ENCODE measurements around the gene WWOX.

WWOX gene

DNA sequence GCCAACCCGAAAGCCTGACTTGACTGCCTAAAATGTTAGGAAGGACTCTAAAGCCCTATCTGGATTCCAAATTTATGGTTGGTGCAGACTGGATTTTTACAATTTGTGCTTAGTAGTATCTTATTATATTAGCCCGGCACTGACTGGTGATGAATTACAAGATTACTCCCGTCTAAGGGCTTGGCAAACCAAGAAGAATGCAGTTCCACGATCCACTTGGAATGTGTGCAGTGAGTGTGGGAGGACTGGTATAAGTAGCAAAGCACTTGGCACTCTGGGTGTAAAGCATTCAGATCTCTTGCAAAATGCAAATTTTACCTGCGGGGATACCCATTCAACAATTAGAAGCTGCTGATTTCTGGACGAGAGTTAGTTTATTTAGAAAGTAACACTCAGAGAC, 961.7 kb downstream of the WWOX start:
- no peak for DNase-seq (ENCODE audit: low read depth, low spot score)

DNA sequence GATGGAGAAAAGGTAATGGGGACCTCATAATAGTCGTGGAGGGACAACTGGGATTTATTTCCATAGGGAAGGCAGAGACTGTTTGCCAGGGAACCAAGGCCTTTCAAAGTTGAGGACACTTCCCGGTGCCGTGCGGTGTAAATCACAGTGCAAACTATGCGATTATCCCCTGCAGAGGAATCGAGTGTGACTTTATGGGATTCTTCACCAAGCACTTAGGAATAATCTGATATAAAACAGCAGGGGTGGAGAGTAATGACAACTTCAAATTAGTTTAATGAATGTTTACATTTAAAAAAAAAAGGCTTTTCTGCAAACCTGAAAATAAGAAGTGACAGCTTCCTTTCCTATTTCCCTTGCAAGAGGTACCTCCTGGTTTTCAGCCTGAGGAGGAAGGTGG, 962.9 kb downstream of the WWOX start:
- no peak for DNase-seq (ENCODE audit: low read depth, low spot score)

DNA sequence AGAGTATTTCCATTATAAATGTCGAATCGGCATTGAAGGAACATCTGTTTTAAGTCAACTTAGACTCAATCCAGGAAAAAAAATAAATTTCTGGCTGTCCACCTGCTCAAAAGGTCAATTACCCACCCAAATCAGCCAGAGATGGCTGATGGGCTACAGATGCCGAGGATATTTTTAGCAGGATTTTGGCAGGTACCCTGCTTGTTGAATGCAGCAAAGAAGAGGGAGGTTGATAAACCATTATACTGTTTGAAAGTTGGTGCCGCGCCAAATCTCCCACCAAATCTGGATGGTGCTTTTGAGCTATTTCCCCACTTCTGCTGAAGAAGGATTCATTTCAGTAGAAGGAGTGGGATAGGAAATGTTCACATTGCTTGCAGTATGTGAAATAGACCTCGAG, 963.4 kb downstream of the WWOX start:
- no peak for DNase-seq (ENCODE audit: low read depth, low spot score)

DNA sequence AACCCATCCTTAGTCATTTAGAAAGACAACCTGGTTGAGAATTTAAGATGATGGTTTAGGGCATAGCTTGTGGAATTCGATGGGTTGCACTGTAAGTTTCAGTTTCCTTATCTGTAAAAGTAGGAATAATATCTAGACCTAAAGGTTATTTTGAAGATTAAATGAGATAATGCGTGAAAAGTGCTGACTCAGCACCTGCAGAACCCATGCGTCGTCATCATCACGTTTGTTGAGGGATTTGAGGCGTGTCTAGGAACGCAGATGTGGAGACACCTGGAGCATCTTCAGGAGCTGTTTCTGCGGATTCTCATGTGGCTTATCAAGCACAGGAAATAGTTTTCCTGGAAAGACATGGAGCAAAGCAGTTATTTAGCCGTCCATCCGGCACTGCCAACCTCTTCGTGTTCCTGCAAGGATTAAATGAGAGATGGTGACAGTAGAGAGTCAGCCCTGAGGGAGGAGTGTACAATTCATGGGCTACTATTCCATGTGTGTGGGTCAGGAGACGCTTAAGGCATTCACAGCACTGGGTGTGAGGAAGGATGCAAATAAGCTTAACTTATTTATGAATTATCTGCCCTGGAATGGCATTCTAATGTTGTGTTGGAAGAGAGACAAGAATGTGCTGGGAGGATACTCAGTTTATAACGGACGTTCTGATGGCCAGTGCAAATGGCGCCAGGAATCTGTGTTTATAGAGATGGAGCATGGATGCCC, 965.0 kb downstream of the WWOX start:
- no peak for DNase-seq (ENCODE audit: low read depth, low spot score)

DNA sequence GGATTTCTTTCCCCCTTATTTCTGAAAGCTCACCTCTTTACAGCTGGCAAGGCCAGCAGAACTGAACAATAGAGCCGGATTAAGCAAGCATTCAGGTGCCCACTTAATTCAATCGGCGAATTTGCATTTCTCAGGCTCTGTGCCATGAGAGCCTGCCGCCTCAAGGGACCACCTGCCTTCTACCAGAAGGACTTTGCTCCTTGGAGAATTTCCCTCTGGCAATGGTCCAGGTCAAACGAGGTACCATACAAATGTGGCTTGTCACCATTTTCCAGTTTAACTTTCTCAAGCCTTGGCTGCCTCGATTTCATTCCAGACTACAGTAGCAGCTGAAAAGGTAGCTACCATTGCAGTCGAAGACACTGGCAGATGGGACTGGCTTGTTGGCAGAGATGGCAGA, 967.1 kb downstream of the WWOX start:
- no peak for DNase-seq (ENCODE audit: low read depth, low spot score)

DNA sequence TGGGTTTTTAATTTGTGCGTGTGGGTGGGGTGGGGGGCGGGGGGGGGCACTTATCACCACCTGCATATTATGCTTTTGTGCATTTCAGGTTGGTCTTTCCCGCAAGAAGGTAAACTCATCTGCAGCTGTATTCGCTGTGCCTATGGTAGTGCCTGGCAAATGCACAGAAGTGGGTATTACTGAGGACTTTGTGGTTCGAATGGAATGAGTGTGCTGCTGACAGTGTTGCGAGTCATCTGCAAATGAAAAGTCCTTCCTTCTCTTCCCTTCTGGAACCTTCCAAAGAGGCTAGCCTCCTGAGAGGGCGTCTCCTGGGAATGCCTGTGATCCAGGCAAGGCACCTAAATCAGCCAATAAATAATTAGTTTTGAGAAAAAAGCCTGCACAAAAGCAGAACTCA, 968.1 kb downstream of the WWOX start:
- DNase-seq (ENCODE audit: low read depth, low spot score), result no peak

DNA sequence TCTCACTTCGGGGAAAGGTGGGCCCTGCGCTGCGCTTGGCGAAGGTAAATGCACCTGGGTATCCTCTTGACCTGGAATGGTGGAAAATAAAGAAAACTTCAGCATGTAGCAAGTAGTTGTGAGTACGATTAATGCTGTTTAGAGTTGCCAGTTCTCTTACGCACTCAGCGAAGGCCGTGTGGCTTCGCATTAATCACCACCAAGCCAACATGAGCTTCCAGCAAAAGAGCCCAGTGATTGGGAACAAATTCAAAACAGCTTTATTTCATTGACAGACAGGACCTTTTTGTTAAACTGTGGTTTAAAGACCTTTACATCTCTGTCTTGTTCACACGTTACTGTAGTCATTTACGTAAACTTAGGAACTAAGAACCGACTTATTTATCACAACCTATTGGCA, 969.7 kb downstream of the WWOX start:
- no peak for DNase-seq (ENCODE audit: low read depth, low spot score)

DNA sequence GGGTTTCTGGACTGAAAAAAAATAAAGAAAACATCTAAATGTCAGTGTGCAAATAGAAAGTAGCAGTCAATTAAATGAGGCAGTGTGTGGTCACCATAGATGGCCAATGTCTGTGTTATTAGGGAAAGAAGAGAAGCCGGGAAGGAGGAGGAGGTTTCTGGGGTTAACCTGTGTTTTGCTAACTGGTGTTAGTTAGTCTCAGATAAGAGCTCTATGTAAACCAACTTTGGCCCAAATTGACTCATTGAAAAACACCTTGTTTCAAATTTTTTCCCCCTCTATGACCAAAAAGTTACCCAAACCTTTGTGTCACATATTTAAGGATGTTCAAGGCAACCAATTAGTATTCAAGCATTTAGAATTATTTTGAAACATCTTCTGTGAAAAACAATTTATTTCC, 970.2 kb downstream of the WWOX start:
- no peak for DNase-seq (ENCODE audit: low read depth, low spot score)

DNA sequence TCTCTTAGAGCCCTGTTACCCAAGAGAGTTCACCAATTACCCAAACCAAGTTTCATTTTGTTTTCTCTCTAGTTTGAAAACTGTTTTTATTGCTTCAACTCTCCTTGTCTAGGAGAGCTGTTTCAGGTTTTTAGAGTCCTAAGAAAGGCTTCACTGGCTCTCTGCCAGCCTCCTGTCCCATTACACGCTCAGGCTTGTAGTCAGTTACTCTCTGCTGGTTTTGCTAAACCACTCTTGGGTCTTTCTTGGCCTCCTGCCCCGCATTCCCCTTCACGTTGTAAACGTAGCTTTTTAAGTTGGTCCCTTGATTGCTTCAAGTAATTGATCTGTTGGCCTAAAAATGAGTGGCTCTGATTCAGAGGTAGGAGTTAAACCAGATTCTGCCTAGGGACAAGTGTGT, 972.0 kb downstream of the WWOX start:
- no peak for DNase-seq (ENCODE audit: low read depth, low spot score)

DNA sequence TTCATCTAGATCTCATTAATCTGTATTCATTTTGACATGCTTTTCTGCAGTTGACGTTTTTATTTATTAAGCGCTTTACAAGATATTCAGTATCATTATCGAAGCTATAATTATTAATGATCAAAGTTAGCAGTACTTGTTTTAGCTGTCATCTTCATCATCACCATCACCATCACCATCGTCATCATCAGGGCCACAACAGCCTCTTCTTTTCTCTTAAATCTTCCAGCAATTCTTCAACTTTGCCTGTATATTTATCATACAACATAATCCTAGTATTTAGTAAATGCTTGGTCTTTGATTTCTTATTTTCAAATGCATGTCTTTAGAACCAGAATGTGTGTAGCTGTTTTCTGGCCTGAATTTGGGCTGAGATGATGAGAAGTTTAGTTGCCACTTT, 973.1 kb downstream of the WWOX start:
- DNase-seq (ENCODE audit: low read depth, low spot score), result no peak

DNA sequence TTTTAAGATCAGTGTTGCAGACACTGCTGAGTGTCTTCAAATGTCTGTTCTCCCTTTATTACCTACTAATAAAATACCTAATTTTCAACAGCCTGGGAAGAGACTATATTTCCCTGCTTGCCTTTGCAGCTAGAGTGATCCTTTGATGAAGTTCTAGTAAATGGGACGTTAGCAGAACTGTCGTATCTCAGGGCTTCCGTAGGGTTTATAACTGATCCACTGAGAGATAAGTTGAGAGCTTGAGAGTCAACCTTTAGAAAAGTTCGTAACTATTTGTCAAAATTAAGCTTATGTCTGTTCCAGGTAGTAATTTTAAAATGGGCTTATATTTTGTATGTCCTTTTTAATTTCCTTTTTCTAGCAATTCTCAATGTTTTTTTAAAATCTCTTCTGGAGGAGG, 974.1 kb downstream of the WWOX start:
- no peak for DNase-seq (ENCODE audit: low read depth, low spot score)

DNA sequence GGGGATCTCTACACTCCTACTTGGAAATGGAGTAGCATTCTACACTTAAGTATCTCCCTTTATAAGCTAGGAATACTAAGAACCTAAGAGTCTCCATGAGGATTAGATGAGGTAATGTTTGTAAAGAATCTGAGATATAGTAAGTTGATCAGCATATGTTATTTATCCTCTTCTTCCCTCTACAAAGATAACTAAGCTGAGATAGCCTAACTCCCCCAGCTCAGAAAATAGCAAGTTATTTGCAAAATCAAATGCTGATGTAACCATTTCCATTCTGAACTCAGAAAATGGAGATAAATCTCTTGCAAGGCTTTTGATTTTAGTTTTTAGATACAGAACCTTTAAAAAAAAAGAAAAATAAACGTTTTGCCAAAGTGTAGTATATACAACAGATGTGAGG, 975.1 kb downstream of the WWOX start:
- DNase-seq (ENCODE audit: low read depth, low spot score), result no peak

DNA sequence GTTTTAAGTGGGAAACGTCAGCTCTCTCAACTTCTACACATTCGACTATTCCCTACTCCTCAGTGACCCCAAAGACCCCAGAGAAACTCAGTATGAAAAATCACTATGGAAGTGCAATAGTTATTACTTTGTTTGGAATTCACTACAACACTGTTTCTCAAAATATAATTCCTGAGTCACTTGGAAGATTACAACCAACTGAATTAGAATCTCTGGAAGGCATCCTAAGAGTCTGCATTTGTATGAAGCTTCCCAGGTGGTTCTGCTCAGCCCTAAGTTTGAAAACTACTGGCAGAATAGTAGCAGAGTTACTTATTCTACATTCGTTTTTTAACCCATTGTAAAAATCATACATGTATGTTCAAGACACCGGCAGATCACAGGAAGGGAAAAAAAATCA, 975.5 kb downstream of the WWOX start:
- no peak for DNase-seq (ENCODE audit: low read depth, low spot score)

DNA sequence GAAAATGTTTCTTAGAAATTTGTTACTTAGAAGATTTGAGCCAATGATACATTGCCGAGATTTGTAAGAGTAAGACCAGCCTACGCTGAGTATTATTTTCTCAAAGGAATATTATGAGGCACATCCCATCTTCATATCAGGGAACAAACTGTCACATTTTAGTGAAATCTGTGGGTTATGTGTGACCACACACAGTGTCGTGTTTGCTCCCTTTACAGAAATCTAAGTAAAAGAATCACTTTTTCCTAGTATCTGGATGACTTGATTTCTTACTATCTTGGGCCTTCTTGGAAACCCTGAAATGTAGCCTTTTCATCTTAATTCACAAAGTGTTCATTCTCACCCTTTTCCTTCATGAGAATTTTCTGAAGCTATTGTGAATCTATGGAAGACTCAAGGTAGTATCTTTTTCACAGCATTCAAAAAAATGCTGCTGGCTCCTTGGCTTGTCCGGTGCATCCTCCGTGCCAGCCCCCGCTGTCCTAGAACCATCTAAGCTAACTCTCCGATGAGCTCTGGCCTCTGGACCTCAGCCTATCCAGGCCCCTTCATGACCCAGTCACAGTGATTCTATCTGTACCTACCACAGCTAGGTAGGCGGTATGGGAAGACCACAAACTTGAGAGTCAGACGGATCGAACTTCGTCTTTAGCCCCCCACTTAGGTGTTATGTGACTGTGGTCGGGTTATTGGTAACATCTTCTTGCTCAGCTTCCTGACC, 976.8 kb downstream of the WWOX start:
- no peak for DNase-seq (ENCODE audit: low read depth, low spot score)

DNA sequence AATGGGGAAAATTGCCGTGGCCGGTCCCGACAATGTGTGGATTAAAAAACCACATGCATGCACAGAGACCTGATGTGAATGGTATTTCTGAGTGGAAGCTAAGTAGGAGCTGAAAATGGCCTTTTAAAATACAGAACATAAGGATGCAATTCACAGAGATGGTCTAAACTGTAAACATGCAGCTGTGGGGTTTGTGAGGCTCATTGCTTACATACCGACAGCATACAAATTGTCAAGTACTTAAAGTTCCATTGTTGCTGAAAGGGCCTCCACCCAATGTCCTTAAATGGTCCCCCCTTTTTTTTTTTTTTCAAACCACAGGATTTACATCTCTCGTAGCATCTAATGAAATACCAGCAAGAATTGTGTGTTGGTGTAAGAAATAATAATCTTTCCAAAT, 977.9 kb downstream of the WWOX start:
- no peak for DNase-seq (ENCODE audit: low read depth, low spot score)

DNA sequence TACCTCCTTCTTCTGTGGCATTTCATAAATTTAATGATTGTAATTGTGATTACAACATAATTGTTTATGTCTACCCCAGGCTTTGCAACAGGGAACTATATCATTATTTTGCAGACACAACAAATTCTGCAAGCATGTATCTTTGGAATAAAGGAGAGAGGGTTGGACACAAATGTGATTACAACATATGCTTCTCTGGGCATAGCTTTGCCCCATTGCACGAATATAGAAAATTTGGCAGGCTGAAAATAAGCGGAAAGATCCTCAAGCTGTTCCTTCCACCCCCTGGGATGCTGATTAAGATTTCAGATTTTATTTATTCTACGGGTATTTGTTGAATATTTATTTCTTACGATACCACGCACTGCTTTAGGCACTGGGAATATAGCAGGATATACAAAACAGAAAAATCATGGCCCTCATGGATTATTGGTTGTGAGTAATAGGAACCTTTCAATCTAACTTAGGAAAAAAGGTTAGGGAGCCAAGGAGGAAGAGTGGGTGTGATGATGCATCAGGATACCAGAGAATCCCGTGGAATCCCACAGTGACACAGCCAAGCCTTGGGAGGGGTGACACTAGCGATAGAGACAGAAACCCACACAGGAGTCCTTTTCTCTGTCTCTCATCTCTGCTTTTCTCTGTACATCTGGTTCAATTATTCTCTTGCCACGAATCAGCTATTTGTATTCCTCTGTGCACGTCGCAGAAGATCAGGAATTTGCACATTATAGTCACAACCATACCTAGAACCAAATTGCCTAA, 980.4 kb downstream of the WWOX start:
- no peak for DNase-seq (ENCODE audit: low read depth, low spot score)

DNA sequence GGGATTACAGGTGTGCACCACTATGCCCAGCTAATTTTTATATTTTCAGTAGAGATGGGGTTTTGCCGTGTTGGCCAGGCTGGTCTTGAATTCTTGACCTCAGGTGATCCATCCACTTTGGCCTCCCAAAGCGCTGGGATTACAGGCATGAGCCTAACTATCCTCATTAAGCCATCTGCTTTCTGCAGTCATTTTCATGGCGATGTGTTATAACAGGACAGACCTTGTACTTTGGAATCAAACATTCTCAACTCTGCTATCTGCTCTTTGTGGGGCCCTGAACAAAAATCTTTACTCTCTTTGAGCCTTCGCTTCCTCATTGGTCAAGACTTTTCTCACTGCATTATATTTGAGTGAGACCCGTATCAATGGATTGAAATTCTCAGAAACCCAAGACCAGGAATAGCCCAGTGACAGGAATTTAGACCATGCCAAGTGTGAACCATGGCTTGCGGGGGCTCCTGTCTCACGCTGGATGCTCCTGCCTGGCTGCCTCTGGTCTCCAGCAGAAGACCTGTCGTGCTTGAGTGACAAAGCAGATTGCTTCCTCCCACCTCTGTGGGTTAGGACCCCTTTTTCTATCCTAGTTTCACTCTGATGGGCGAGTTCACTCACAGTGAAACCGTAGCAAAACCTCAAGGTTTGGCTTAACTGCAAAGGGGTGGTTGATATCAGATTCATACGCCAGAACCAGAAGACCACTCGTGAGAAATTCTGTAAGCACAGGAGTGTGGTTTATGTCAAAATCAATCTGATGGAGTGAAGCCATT, 982.0 kb downstream of the WWOX start:
- DNase-seq (ENCODE audit: low read depth, low spot score), result no peak

DNA sequence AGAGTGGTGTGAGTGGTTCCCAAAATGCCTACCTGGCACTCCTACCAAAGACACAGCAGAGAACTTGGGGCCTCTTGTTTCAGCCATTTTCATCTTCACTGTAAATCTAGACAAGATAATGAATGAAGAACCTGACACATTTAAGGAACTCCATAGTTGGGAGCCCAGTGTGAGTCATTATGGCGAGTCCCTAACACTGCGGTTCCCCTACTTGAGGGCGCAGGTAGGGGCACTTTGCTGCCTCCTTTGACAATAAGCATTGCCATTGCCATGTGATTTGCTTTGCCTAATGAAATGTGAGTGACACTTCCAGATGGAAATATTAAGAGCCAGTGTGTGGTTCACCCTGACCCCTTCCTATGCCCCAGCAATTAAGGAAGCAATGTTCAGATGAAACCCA, 983.5 kb downstream of the WWOX start:
- no peak for DNase-seq (ENCODE audit: low read depth, low spot score)

DNA sequence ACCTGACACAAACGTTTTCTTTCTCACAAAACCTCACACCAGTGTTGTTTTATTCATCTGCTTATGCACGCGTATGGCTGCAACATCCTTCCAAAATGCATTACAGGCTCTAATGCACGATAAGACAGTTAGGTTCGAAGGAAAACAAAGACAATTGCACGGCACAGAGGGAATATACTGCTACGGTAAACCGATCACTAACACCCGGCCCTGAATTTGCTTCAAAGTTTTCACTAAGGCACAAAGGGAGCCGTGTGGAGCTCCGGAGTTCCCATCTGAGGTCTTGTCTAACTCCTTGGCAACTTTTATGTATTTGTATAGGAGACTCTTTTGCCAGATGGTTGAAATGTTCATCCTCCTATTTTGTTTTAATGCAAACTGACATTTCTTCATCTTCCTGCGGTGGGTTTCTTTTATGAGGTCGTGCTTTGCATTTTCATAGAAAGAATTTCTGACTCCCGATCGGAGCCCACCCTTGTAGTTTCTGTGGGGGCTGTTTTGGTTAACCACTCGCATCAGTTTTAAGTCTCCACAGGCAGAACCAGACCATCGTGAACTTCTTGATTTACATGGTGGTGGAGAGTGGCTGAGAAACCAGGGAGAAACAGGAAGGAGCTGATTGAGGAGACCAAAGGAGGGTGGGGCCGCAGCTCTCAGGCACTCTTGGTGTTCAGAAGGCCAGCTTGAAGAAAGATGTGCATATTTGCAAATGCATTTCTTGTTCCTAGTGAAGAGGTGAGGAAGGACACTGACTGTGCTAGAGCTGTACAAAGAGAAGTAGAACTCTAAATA, 984.2 kb downstream of the WWOX start:
- DNase-seq (ENCODE audit: low read depth, low spot score), result no peak

DNA sequence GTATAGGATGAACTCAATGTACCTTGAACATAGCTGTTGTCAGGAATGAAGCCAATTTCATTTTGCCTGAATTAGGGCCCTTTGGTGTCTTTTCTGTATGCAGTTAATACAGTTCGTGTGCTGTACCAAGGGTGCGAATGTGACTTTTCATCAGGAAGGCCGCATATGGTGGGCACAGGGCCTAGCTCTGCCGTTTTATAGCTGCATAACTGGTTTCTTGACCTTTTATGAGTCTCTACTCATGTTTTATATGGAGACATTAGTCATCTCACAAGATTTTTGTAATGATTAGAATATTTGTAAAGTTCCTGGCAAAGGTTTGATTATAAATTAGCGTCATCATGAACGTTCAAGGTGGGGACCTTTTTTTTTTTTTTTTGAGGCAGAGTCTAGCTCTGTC, 989.5 kb downstream of the WWOX start:
- DNase-seq (ENCODE audit: low read depth, low spot score), result no peak

DNA sequence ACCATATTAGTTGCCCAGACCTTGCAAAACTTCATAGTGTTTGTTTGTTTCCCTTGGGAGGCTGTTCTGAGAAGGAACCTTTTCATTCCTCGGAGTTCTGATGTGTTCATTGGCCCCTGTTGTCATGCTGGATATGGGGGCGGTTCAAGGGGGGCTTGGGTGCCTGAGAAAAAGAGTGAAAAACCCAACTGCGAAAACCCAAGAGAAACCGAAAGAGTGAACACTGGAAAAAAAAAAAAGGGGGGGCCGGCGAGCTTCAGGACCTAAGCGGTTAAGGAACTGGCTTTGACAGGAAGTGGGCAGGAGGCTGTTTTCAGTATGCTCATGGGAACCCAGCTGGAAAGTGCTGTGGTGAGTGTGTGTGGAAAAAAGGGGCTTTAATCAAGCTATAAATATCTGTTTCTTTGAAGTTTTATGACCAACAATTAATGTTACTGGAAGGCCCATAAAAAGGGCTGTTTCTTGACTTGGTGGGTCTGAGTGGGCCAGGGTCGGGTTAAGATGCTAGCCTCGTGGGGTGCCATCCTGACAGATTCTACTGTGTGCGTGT, 990.4 kb downstream of the WWOX start:
- DNase-seq (ENCODE audit: low read depth, low spot score), result peak; percentile 9
